Smooth muscle cell (in vitro differentiated cells): ENCODE data around the gene PTPRN2. TPM values are rescaled to one million over a fixed set of nuclear protein-coding genes. Genes with fewer than 3 reads are reported as not detected.

Source experiments
- DNase-seq: peaks from one replicate; lab custom pipeline; 2025; ENCODE audit not compliant: unreplicated experiment; lab: John Stamatoyannopoulos, UW
- H2AFZ ChIP-seq: fragments of 200-600 bp; sonication (generic); 2 replicates; pipeline ENCODE4 v1.6.0; 2016; ENCODE audit warnings: antibody characterized with exemption, low read depth, mild to moderate bottlenecking
- H3F3A ChIP-seq: fragments of 200-600 bp; sonication (generic); 2 replicates; pipeline ENCODE4 v1.6.0; 2017; ENCODE audit warnings: antibody characterized with exemption, low read depth
- H3K27ac ChIP-seq: fragments of 200-600 bp; sonication (generic); 2 replicates; pipeline ENCODE4 v1.5.1; 2016; ENCODE audit warnings: low read depth, mild to moderate bottlenecking
- H3K27me3 ChIP-seq: fragments of 200-600 bp; sonication (generic); 2 replicates; pipeline ENCODE4 v1.6.1; 2016; ENCODE audit warnings: low read depth, mild to moderate bottlenecking
- H3K36me3 ChIP-seq: fragments of 200-600 bp; sonication (generic); 2 replicates; pipeline ENCODE4 v1.5.1; 2016; ENCODE audit warnings: low read depth
- H3K4me1 ChIP-seq: fragments of 200-600 bp; sonication (generic); 2 replicates; pipeline ENCODE4 v1.5.1; 2016; ENCODE audit warnings: low read depth
- H3K4me2 ChIP-seq: fragments of 200-600 bp; sonication (generic); 2 replicates; pipeline ENCODE4 v1.6.0; 2016; ENCODE audit warnings: mild to moderate bottlenecking
- H3K4me3 ChIP-seq: fragments of 200-600 bp; sonication (generic); 2 replicates; pipeline ENCODE4 v1.5.1; 2016; ENCODE audit warnings: mild to moderate bottlenecking
- H3K79me2 ChIP-seq: fragments of 200-600 bp; sonication (generic); 2 replicates; pipeline ENCODE4 v1.6.0; 2016; ENCODE audit warnings: low read depth, mild to moderate bottlenecking
- H3K9ac ChIP-seq: fragments of 200-600 bp; sonication (generic); 2 replicates; pipeline ENCODE4 v1.6.0; 2016; ENCODE audit warnings: low read depth
- H3K9me3 ChIP-seq: fragments of 200-600 bp; sonication (generic); replicated peaks from 2 replicates; pipeline ENCODE4 v1.5.1; 2016; ENCODE audit warnings: low read depth
- H4K20me1 ChIP-seq: fragments of 200-600 bp; sonication (generic); 2 replicates; pipeline ENCODE4 v1.6.0; 2016; ENCODE audit warnings: low read depth
- CTCF ChIP-seq: fragments of 200-600 bp; sonication (generic); IDR thresholded peaks from 2 replicates; pipeline ENCODE4 v1.5.1; 2017; ENCODE audit warnings: borderline replicate concordance, mild to moderate bottlenecking, antibody characterized with exemption; ENCODE audit not compliant: insufficient read depth, poor library complexity, severe bottlenecking
- WGBS: methylation state at CpG from one replicate; pipeline ENCODE4 v1.1.7; 2016; ENCODE audit warnings: low lambda C conversion rate; 5-methylcytosine and 5-hydroxymethylcytosine counted together
- polyA plus RNA-seq: library from polyadenylated mRNA; unstranded; fragments of >200 nt; fragmentation: Nextera tagmentation; extraction: Ambion mirVana; gene quantifications from 2 replicates; pipeline ENCODE4 v1.2.1, GENCODE V29; 2016
- total RNA-seq: library from RNA; depleted of rRNA; stranded (reverse); fragments of >200 nt; gene quantifications from 2 replicates; pipeline ENCODE4 v1.2.3, GENCODE V29; 2014

The PTPRN2 gene
- total and polyA plus RNA-seq, 2 experiments from 2014 or later, result 0.09 to 0.87 TPM

- Histone ChIP-seq H2AFZ (no peak overlapping the region), H3K9me3 (no peaks in the 10 kb centered on the region), H3K27me3 (no peaks in the 10 kb centered on the region), H3K79me2 (no peaks in the 10 kb centered on the region), H3F3A (no peaks in the 10 kb centered on the region), H3K27ac (no peak overlapping the region), H3K4me3 (no peak overlapping the region), H3K9ac (no peak overlapping the region), H4K20me1 (no peaks in the 10 kb centered on the region), H3K4me2 (no peak overlapping the region), H3K36me3 (no peaks in the 10 kb centered on the region), H3K4me1 (no peaks in the 10 kb centered on the region)
- no peak for TF ChIP-seq CTCF
- no peak for DNase-seq
- 92% methylated on average over 4 of the region's 4 CpGs for WGBS
Observed at GRCh38 chr7:158391541-158391940, 196.1 kb downstream of the PTPRN2 start.

- Histone ChIP-seq H2AFZ (no peak overlapping the region), H3F3A (no peaks in the 10 kb centered on the region), H3K4me2 (no peak overlapping the region), H3K27ac (no peak overlapping the region), H3K4me3 (no peak overlapping the region), H3K9me3 (no peaks in the 10 kb centered on the region), H3K4me1 (no peaks in the 10 kb centered on the region), H3K36me3 (no peaks in the 10 kb centered on the region), H3K9ac (no peak overlapping the region), H3K79me2 (no peaks in the 10 kb centered on the region), H4K20me1 (no peaks in the 10 kb centered on the region), H3K27me3 (no peaks in the 10 kb centered on the region)
- no peak for TF ChIP-seq CTCF
- 86% methylated on average over 12 of the region's 12 CpGs for WGBS
- no peak for DNase-seq
Observed at GRCh38 chr7:158391141-158391540, 196.5 kb downstream of the PTPRN2 start.

- Histone ChIP-seq H3K4me2 (no peak overlapping the region), H3K9me3 (no peaks in the 10 kb centered on the region), H3F3A (no peaks in the 10 kb centered on the region), H2AFZ (no peak overlapping the region), H3K27ac (no peak overlapping the region), H4K20me1 (no peaks in the 10 kb centered on the region), H3K4me1 (no peaks in the 10 kb centered on the region), H3K36me3 (no peaks in the 10 kb centered on the region), H3K79me2 (no peaks in the 10 kb centered on the region), H3K4me3 (no peak overlapping the region), H3K27me3 (no peaks in the 10 kb centered on the region), H3K9ac (no peak overlapping the region)
- no peak for DNase-seq
- TF ChIP-seq CTCF, result no peak
- whole genome bisulfite sequencing, result 93% methylated on average over 16 of the region's 16 CpGs
Observed at GRCh38 chr7:158390460-158390859, 197.2 kb downstream of the PTPRN2 start.
